ENCODE results near the gene PCMT1. TPM values are rescaled to one million over a fixed set of nuclear protein-coding genes. Genes with fewer than 3 reads are reported as not detected.
A peak's percentile ranks its signal among the peaks of the same experiment; 100 is the strongest.

Gene PCMT1
- total and polyA plus RNA-seq, 2 of the 8 experiments (the other 6 are each of a cell fraction or from before 2014, with no cell fraction given): 84.3 to 91.3 TPM

GRCh38 chr6:149746147-149746946, 3.2 kb upstream of the PCMT1 start, which contains the start of gene NUP43:
Gene NUP43 (minus strand): TSS chr6:149746529. CDS start chr6:149746495, 34 bp downstream.
- Histone ChIP-seq H3K9me3 (ENCODE audit: insufficient read depth in 2 of 2, low read depth in 1 of 2, low read length in 1 of 2) (no peaks in the 10 kb centered on the region), H3K23ac (ENCODE audit: insufficient read length) (no peak within 1 kb of the TSS), H3K36me3 (ENCODE audit: control insufficient read depth in 2 of 4, insufficient read depth in 4 of 4, low read length in 3 of 4) (peaks cover 6 to 25% (median 16%) of the 10 kb centered on the region in 4 experiments; a peak in 6 of 8 replicates), H3K4me1 (replicated peaks in 1 of 4; ENCODE audit: control insufficient read depth in 3 of 4, insufficient read depth in 4 of 4, low read length in 3 of 4) (peaks cover 0 to 3% (median 0%) of the 10 kb centered on the region in 4 experiments; a peak in 1 of 7 replicates), H3K79me1 (ENCODE audit: low read depth, low read length) (no peaks in the 10 kb centered on the region), H3K27ac (ENCODE audit: low read depth, low read length) (peak within 1 kb of the TSS; percentile 83), H3K4me3 (ENCODE audit: extremely low read depth in 1 of 4, insufficient read depth in 2 of 4, low read depth in 3 of 4, low read length in 4 of 4) (peak within 1 kb of the TSS; percentile 76 to 99 (median 94)), H3K18ac (ENCODE audit: extremely low read depth, low read length) (no peak within 1 kb of the TSS; the same call in 1 of the 2 replicates), H4K20me1 (replicated peaks in 1 of 2; ENCODE audit: control insufficient read depth in 1 of 2, insufficient read depth in 2 of 2, low read length in 2 of 2) (peaks cover 0 to 4% of the 10 kb centered on the region in 2 experiments), H2BK12ac (ENCODE audit: low read depth, low read length) (no peak within 1 kb of the TSS), H4K5ac (ENCODE audit: insufficient read length, low read depth, low read length) (peak within 1 kb of the TSS; percentile 84), H2BK15ac (ENCODE audit: low read length) (no peak within 1 kb of the TSS), H3K79me2 (ENCODE audit: control insufficient read depth in 1 of 2, insufficient read depth in 2 of 2, low read length in 2 of 2) (peaks cover 0 to 27% of the 10 kb centered on the region in 2 experiments), H3K9ac (replicated peaks in 1 of 4; ENCODE audit: extremely low read depth in 1 of 4, low read depth in 3 of 4, low read length in 3 of 4) (peak within 1 kb of the TSS; percentile 80 to 94 (median 91)), H3K23me2 (ENCODE audit: low read depth, low read length) (peaks cover 9% of the 10 kb centered on the region; the same call in 1 of the 2 replicates), H2BK20ac (ENCODE audit: low read length) (no peak within 1 kb of the TSS), H2BK120ac (replicated peaks; ENCODE audit: low read depth, low read length) (no peak within 1 kb of the TSS), H3K27me3 (replicated peaks in 1 of 4; ENCODE audit: control insufficient read depth in 3 of 4, extremely low read depth in 1 of 4, insufficient read depth in 3 of 4, low read length in 3 of 4) (no peaks in the 10 kb centered on the region), H3K4ac (replicated peaks; ENCODE audit: insufficient read length, low read depth, low read length) (no peak within 1 kb of the TSS), H2AK5ac (ENCODE audit: low read depth, low read length) (no peak within 1 kb of the TSS), H3K4me2 (ENCODE audit: insufficient read depth in 1 of 2, low read depth in 2 of 2, low read length in 2 of 2) (peak within 1 kb of the TSS; percentile 32 to 73), H2BK5ac (ENCODE audit: low read depth, low read length) (peak within 1 kb of the TSS; percentile 60), H4K91ac (replicated peaks; ENCODE audit: insufficient read length, low read length) (no peak within 1 kb of the TSS), H3K56ac (replicated peaks; ENCODE audit: insufficient read length, low read depth, low read length) (peak within 1 kb of the TSS; percentile 71), H2AFZ (ENCODE audit: low read length) (peak within 1 kb of the TSS; percentile 97), H3K14ac (ENCODE audit: insufficient read length) (no peak within 1 kb of the TSS), H4K8ac (ENCODE audit: extremely low read depth, insufficient read depth, low read length) (peak within 1 kb of the TSS; percentile 74; the same call in 1 of the 2 replicates)
- 8% methylated on average over 41 of the region's 41 CpGs; no CpG with 5 or more reads in 1 of the 2 experiments for WGBS, 2 experiments (ENCODE audit: extremely low coverage in 1 of 2, insufficient coverage in 1 of 2, insufficient read length in 1 of 2, insufficient replicate concordance in 2 of 2, low coverage in 1 of 2, low lambda C conversion rate in 2 of 2, missing lambda C conversion rate in 1 of 2)
- ChIA-PET POLR2A (ENCODE audit: partially characterized antibody) (interaction anchor here (0.7 to 3.4 kb wide), 5 partner anchors 9 to 109 kb away, joined by 3 to 18 read pairs (median 4); partner anchors contain the start of gene LATS1), CTCF (ENCODE audit: partially characterized antibody) (interaction anchor here (0.8 to 1.7 kb wide), 5 partner anchors 11 to 76 kb away, joined by 3 to 11 read pairs (median 4); no protein-coding TSS in a partner anchor)
- FAIRE-seq (no peak), DNase-seq (ENCODE audit: low read depth in 1 of 2, low spot score in 2 of 2) (peak; percentile 86 to 93)
- TF ChIP-seq TAF1 (IDR thresholded peaks at IDR 0.05; ENCODE audit: low read depth, low read length) (peak; percentile 82), ASH2L (IDR thresholded peaks at IDR 0.05; ENCODE audit: low read length) (peak; percentile 83), CEBPB (IDR thresholded peaks at IDR 0.05; ENCODE audit: low read depth, low read length) (no peak), POLR2AphosphoS5 (IDR thresholded peaks at IDR 0.05; ENCODE audit: low read depth, low read length) (peak; percentile 73), YY1 (IDR thresholded peaks at IDR 0.05; ENCODE audit: low read depth, low read length) (no peak), NRF1 (IDR thresholded peaks at IDR 0.05; ENCODE audit: low read depth, low read length) (no peak), MAFK (IDR thresholded peaks at IDR 0.05; ENCODE audit: low read depth, low read length) (no peak), NANOG (IDR thresholded peaks at IDR 0.05; ENCODE audit: insufficient read depth, low read depth, low read length, poor library complexity, severe bottlenecking) (peak; percentile 5), BCL11A (IDR thresholded peaks at IDR 0.05; ENCODE audit: low read depth in 2 of 2, low read length in 2 of 2) (no peak), CTBP2 (IDR thresholded peaks at IDR 0.05; ENCODE audit: borderline replicate concordance, insufficient read depth, insufficient read length, low read length) (no peak), POU5F1 (IDR thresholded peaks at IDR 0.05; ENCODE audit: low read depth, low read length) (no peak), MAX (IDR thresholded peaks at IDR 0.05) (no peak)

All from H1 (cell line).